GM21447 (cell line): ENCODE data around the gene IL1RAPL2.
"Not testable (repeated sequence)": the region's sequence is repeated elsewhere in the genome, so short reads cannot be mapped to it uniquely, and the experiment has no call there.

Experiments used
- ATAC-seq: cut with Tn5 transposase; IDR thresholded peaks from one replicate; pipeline ENCODE4 v1.9.1; 2021; ENCODE audit not compliant: unreplicated experiment

The IL1RAPL2 gene

DNA sequence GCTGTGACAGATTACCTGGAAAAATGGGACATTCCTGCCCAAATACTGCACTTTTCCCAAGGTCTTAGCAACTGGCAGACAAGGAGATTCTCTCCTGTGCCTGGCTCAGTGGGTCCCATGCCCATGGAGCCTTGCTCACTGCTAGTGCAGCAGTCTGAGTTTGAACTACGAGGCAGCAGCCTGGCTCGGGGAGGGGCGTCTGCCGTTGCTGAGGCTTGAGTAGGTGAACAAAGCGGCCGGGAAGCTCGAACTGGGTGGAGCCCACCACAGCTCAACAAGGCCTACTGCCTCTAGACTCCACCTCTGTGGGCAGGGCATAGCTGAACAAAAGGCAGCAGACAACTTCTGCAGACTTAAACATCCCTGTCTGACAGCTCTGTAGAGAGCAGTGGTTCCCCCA lies 1118.3 kb downstream of the IL1RAPL2 start:
- ATAC-seq, result not testable (repeated sequence)

DNA sequence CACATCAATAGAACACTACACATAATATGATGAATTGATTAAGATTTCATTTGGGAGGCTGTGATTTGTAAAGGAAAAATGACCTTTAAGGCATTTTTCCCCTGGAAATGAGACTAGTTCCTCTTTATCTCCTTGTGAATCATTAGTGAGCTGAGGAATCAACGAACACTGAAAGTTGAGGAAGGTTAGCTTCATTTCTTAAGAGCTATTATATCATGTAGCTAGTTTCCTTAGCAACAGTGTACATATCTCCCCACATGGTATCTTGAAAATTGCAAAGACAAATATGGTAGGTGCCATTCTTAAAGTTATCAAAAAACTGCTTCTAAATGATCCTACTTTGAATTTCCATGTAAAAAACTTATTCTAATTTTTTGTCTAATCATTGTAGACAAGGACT lies 1128.8 kb downstream of the IL1RAPL2 start:
- ATAC-seq, result no peak

- ATAC-seq, result no peak
Observed at GRCh38 chrX:105695451-105695850, 1129.5 kb downstream of the IL1RAPL2 start.

- peak; percentile 46 for ATAC-seq
Observed at GRCh38 chrX:105696870-105697269, 1130.9 kb downstream of the IL1RAPL2 start.

GRCh38 chrX:105697984-105698781 lies 1132.2 kb downstream of the IL1RAPL2 start:
- no peak for ATAC-seq

DNA sequence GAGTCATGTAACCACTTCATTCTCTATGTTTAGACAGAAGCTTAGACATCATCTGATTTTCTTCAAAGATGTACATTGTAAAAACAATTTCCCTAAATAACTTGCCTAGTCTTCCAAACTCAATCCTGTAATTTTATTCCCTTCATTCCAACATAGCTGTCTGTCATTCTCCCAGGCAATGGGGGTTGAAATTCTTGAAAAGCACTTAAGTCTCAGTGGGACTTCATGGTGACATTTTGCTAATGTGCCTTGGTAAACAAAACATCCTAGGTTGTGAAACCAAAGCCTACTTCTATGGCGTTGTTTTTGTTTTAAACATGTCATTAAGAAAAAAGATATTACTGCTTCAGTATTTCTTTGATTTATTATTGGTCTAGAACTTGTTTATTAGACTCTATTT lies 1134.3 kb downstream of the IL1RAPL2 start:
- no peak for ATAC-seq

- no peak for ATAC-seq
Observed at GRCh38 chrX:105701310-105702052, 1135.5 kb downstream of the IL1RAPL2 start.

DNA sequence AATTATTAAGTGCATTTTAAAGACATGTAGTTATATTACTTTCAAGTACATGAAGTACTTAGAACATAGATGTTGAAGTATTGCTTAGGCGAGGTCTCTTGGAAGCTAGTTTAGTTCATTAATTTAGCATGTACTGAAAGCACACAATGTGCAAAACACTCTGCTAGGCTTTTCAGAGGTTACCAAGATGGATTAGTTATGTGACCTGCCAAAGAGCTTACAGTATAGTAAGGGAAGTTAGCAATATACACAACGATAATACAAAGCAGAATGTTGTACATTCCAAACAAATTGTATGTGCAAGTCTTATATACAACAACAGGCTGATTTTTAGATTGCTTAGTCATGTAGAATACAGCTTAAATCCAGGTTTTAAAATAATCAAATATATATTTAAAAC lies 1137.9 kb downstream of the IL1RAPL2 start:
- no peak for ATAC-seq

DNA sequence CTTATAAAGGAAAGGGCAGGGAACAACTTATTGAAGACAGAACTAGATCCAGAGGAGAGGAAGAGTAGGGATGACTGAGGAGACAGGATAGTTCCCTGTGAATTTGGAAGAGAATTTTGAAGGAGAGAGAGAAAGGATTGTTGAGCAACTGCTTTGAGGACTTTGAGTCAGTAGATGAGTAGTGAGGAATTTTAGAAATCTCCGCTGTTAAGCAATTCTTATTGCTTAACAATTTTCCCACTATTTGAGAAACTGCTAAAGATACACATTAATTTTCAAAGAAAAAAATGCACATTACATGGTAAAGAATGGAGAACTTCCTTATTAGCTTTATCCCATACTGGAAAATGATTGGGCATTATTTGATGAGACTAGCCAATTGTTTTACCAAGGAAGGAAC lies 1140.0 kb downstream of the IL1RAPL2 start:
- no peak for ATAC-seq

DNA sequence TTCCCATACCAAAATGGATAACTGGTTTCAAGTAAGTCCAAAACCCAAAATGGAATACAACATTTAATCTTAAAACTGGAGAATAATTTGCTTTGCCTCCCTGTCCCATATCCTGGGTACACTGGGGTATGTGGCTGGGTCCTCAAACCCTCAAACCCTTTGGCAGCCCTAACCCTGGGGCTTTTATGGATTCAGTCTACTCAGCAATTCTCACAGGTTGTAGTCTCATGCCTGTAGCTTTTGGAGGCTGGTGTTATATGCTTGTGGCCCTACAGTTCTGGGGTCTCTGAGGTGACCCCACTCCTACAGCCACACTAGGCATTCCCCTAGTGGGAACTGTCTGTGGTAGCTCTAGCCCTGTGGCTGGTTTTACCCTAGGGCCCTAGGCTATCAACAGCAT lies 1145.8 kb downstream of the IL1RAPL2 start:
- ATAC-seq, result no peak

DNA sequence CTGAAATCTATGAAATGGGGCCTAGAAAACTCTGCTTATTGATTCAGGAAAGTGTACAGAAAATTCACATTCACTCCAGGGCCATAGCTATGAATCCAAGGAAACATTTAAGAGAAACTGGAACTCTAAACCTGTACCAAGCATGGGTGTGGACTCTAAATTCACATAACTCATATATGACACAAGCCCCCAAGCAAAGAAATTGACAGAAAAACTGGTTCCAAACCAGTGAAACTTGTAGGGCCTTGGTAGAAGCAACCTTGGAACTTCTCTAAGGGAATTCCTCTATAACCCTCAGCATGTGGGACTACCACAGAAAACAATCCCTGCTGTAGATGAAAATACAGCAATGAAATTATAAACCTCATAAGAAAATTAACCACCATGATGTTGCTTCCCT lies 1149.7 kb downstream of the IL1RAPL2 start:
- ATAC-seq, result no peak

DNA sequence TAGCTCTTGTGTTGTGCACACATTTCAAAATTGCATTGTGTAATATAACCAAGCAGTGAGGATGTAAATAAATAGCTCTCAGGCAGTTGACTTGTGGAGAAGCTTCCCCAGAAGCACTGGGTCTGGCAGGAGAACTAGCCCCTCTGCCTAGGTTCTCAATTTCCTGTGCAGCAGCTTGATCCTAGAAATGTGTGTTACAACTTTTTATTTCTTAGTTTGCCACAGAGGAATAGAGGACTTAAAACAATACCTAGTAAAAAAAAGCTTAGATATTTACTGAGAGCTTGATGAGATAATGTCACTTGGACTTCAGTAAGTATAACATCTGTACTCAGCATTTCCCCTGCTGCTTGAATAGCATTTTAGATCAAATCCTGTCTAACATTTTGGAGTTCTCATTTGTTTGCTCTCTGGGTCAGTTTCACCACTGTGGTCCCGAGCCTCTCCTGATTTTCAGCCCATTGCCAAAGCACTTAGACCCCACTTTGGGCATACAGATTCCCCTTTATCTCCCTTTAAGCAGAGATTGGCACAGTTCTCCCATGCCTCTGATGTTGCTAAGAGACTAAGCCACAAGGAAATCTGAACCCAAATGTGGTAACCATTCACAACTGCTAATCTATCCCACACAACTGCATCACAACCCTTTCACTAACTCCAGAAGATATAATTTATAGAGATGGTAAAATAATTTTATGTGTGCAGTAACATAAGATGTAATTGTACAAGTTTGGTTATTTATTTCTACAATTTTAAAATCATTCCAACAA lies 1158.2 kb downstream of the IL1RAPL2 start:
- no peak for ATAC-seq

- ATAC-seq, result no peak
Observed at GRCh38 chrX:105725228-105725627, 1159.2 kb downstream of the IL1RAPL2 start.

- ATAC-seq, result no peak
Observed at GRCh38 chrX:105738162-105738561, 1172.2 kb downstream of the IL1RAPL2 start.

- no peak for ATAC-seq
Observed at GRCh38 chrX:105744291-105744690, 1178.3 kb downstream of the IL1RAPL2 start.

DNA sequence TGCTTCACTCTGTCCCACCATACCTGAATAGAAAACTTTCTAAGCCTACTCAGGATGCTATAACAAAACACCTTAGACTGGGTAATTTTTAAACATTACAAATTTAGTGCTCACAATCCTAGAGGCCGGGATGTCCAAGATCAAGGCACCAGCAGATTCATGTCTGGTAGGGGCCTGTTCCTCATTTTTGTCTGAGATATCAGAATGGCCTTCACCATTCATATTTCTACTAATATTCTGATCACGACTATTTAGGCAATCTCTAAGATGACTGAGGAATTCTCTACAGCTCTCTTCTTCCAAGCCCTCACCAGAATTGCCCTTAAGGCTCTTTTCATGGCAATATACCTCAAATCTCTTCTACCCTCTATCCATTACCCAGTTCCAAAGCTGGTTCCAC lies 1178.9 kb downstream of the IL1RAPL2 start:
- ATAC-seq, result no peak

DNA sequence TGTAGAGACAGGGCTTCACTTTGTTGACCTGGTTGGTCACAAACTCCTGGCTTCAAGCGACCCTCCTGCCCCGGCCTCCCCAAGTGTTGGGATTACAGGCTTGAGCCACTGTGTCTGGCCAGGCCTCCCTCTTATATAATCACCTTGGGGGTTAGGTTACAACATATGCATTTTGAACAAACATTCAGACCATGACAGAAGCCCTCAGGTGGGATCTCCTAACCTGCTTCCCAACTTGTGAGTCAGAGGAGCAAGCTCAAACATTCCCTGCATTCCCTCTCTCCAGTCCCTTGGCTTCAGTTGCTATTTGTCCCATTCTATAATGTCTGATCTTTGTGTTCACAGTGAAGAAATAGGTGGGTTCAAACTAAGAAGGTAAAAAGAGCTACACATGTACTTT lies 1179.9 kb downstream of the IL1RAPL2 start:
- ATAC-seq, result no peak

- no peak for ATAC-seq
Observed at GRCh38 chrX:105752338-105752956, 1186.4 kb downstream of the IL1RAPL2 start.

GRCh38 chrX:105753411-105753810 lies 1187.4 kb downstream of the IL1RAPL2 start:
- no peak for ATAC-seq

DNA sequence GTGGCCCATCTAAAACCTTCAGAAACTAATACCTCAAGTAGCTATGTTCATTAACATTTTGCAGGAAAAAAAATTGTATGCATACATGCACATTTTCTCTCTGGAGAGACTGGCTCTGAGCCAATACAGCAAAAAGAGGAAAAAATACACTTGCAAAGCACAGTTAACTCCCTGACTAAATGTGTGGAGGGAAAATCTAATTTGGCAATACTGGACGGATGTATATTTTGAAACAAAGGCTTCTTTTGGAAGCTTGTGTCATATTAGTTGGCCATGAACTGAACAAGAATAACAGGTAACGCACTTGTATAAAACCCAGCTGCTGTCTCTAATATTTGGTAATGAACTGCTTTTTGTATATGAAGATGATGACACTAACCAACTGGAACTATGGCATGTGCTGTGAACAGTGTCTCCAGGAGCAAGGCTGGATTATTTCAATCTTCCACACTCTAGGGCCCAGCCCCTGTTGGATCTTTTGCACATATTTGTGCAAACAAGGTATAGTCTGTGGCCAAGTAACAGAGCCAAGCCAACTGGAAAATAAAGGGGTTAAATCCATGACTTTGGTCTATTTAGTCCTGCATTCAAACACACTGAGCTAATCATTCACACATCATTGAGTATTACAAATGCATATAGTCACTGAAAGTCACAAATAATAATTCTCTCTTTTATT lies 1188.4 kb downstream of the IL1RAPL2 start:
- ATAC-seq, result no peak

- no peak for ATAC-seq
Observed at GRCh38 chrX:105755109-105755508, 1189.1 kb downstream of the IL1RAPL2 start.
